ENCODE results near the gene SNX19.

Gene SNX19

GRCh38 chr11:130882138-130882551 lies 34.1 kb downstream of the SNX19 start:
- no peak for ATAC-seq
- TF ChIP-seq, protein P1, sequence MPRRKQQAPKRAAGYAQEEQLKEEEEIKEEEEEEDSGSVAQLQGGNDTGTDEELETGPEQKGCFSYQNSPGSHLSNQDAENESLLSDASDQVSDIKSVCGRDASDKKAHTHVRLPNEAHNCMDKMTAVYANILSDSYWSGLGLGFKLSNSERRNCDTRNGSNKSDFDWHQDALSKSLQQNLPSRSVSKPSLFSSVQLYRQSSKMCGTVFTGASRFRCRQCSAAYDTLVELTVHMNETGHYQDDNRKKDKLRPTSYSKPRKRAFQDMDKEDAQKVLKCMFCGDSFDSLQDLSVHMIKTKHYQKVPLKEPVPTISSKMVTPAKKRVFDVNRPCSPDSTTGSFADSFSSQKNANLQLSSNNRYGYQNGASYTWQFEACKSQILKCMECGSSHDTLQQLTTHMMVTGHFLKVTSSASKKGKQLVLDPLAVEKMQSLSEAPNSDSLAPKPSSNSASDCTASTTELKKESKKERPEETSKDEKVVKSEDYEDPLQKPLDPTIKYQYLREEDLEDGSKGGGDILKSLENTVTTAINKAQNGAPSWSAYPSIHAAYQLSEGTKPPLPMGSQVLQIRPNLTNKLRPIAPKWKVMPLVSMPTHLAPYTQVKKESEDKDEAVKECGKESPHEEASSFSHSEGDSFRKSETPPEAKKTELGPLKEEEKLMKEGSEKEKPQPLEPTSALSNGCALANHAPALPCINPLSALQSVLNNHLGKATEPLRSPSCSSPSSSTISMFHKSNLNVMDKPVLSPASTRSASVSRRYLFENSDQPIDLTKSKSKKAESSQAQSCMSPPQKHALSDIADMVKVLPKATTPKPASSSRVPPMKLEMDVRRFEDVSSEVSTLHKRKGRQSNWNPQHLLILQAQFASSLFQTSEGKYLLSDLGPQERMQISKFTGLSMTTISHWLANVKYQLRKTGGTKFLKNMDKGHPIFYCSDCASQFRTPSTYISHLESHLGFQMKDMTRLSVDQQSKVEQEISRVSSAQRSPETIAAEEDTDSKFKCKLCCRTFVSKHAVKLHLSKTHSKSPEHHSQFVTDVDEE (CRISPR knock-in tag; IDR thresholded peaks at IDR 0.05), result no peak
- TF ChIP-seq ZNF565 (CRISPR knock-in tag; conservative IDR thresholded peaks at IDR 0.05; ENCODE audit: low read depth), result no peak
- TF ChIP-seq GLIS3 (CRISPR knock-in tag; IDR thresholded peaks at IDR 0.05), result no peak
- no peak for TF ChIP-seq ZNF8 (CRISPR knock-in tag; IDR thresholded peaks at IDR 0.05)
- TF ChIP-seq ZFP30 (CRISPR knock-in tag; IDR thresholded peaks at IDR 0.05), result no peak
- TF ChIP-seq TOX (CRISPR knock-in tag; IDR thresholded peaks at IDR 0.05; ENCODE audit: borderline replicate concordance), result no peak
- TF ChIP-seq ZFP3 (CRISPR knock-in tag; IDR thresholded peaks at IDR 0.05), result no peak
- no peak for TF ChIP-seq PPARA (CRISPR knock-in tag; IDR thresholded peaks at IDR 0.05; ENCODE audit: borderline replicate concordance)
- TF ChIP-seq CSDC2 (CRISPR knock-in tag; IDR thresholded peaks at IDR 0.05), result no peak
- TF ChIP-seq, protein P2, sequence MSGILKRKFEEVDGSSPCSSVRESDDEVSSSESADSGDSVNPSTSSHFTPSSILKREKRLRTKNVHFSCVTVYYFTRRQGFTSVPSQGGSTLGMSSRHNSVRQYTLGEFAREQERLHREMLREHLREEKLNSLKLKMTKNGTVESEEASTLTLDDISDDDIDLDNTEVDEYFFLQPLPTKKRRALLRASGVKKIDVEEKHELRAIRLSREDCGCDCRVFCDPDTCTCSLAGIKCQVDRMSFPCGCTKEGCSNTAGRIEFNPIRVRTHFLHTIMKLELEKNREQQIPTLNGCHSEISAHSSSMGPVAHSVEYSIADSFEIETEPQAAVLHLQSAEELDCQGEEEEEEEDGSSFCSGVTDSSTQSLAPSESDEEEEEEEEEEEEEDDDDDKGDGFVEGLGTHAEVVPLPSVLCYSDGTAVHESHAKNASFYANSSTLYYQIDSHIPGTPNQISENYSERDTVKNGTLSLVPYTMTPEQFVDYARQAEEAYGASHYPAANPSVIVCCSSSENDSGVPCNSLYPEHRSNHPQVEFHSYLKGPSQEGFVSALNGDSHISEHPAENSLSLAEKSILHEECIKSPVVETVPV (CRISPR knock-in tag; IDR thresholded peaks at IDR 0.05), result no peak
- no peak for TF ChIP-seq BACH2 (CRISPR knock-in tag; IDR thresholded peaks at IDR 0.05; ENCODE audit: borderline replicate concordance)
- no peak for TF ChIP-seq ARNTL (CRISPR knock-in tag; IDR thresholded peaks at IDR 0.05; ENCODE audit: borderline replicate concordance, low read depth)
- no peak for TF ChIP-seq TCF4 (CRISPR knock-in tag; IDR thresholded peaks at IDR 0.05; ENCODE audit: borderline replicate concordance)
- no peak for TF ChIP-seq OSR1 (CRISPR knock-in tag; IDR thresholded peaks at IDR 0.05)
- TF ChIP-seq ESRRG (CRISPR knock-in tag; IDR thresholded peaks at IDR 0.05), result no peak
- TF ChIP-seq, protein P3, sequence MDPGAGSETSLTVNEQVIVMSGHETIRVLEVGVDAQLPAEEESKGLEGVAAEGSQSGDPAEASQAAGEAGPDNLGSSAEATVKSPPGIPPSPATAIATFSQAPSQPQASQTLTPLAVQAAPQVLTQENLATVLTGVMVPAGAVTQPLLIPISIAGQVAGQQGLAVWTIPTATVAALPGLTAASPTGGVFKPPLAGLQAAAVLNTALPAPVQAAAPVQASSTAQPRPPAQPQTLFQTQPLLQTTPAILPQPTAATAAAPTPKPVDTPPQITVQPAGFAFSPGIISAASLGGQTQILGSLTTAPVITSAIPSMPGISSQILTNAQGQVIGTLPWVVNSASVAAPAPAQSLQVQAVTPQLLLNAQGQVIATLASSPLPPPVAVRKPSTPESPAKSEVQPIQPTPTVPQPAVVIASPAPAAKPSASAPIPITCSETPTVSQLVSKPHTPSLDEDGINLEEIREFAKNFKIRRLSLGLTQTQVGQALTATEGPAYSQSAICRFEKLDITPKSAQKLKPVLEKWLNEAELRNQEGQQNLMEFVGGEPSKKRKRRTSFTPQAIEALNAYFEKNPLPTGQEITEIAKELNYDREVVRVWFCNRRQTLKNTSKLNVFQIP (CRISPR knock-in tag; IDR thresholded peaks at IDR 0.05; ENCODE audit: borderline replicate concordance, low read depth), result no peak
- TF ChIP-seq SNAI2 (CRISPR knock-in tag; IDR thresholded peaks at IDR 0.05), result no peak
- TF ChIP-seq, protein P4, sequence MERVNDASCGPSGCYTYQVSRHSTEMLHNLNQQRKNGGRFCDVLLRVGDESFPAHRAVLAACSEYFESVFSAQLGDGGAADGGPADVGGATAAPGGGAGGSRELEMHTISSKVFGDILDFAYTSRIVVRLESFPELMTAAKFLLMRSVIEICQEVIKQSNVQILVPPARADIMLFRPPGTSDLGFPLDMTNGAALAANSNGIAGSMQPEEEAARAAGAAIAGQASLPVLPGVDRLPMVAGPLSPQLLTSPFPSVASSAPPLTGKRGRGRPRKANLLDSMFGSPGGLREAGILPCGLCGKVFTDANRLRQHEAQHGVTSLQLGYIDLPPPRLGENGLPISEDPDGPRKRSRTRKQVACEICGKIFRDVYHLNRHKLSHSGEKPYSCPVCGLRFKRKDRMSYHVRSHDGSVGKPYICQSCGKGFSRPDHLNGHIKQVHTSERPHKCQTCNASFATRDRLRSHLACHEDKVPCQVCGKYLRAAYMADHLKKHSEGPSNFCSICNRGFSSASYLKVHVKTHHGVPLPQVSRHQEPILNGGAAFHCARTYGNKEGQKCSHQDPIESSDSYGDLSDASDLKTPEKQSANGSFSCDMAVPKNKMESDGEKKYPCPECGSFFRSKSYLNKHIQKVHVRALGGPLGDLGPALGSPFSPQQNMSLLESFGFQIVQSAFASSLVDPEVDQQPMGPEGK (CRISPR knock-in tag; IDR thresholded peaks at IDR 0.05; ENCODE audit: borderline replicate concordance), result no peak
- no peak for TF ChIP-seq ZC3H10 (CRISPR knock-in tag; IDR thresholded peaks at IDR 0.05)
- TF ChIP-seq RARB (CRISPR knock-in tag; IDR thresholded peaks at IDR 0.05), result no peak

DNA sequence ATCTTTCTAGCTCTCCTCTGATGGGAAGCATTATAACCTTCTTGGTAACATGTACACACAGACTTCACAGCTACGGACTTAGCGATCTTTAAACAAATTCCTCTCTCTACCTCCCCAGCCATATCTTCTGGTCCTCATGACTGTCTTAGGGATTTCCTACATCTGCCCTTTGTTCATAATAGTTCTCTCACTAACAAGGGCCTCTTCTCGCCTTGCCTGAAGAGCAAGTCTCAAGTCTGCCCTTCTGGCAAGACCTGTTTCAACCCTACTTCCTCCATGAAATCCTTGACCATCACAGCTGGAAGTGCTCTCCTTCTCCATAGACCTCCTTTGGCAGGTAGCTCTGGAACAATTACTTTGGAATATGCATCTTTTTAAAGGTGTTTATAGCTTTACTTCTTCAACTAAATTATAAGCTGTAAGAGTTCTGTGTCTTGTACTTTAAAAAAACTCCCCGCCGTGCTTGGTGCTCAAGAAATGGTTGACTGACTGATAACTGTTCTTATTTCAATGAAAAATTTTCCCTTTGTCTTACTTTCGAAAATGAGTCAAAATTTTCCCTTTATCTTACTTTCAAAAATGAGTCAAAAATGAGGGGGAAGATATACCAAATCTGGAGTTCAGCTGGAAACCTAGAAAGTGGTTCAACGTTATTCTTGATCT lies 34.7 kb downstream of the SNX19 start:
- TF ChIP-seq ZNF565 (CRISPR knock-in tag; conservative IDR thresholded peaks at IDR 0.05; ENCODE audit: low read depth) (no peak), SNAI2 (CRISPR knock-in tag; IDR thresholded peaks at IDR 0.05) (no peak), ISL1 (CRISPR knock-in tag; IDR thresholded peaks at IDR 0.05) (no peak), TCF4 (CRISPR knock-in tag; IDR thresholded peaks at IDR 0.05; ENCODE audit: borderline replicate concordance) (no peak), ZNF70 (CRISPR knock-in tag; IDR thresholded peaks at IDR 0.05) (no peak), ZNF8 (CRISPR knock-in tag; IDR thresholded peaks at IDR 0.05) (no peak), ZC3H10 (CRISPR knock-in tag; IDR thresholded peaks at IDR 0.05) (no peak), TOX (CRISPR knock-in tag; IDR thresholded peaks at IDR 0.05; ENCODE audit: borderline replicate concordance) (no peak), ZFP30 (CRISPR knock-in tag; IDR thresholded peaks at IDR 0.05) (no peak), OSR1 (CRISPR knock-in tag; IDR thresholded peaks at IDR 0.05) (no peak), RARB (CRISPR knock-in tag; IDR thresholded peaks at IDR 0.05) (no peak), PPARA (CRISPR knock-in tag; IDR thresholded peaks at IDR 0.05; ENCODE audit: borderline replicate concordance) (no peak), CSDC2 (CRISPR knock-in tag; IDR thresholded peaks at IDR 0.05) (no peak), ZFP3 (CRISPR knock-in tag; IDR thresholded peaks at IDR 0.05) (no peak), ESRRG (CRISPR knock-in tag; IDR thresholded peaks at IDR 0.05) (no peak), BACH2 (CRISPR knock-in tag; IDR thresholded peaks at IDR 0.05; ENCODE audit: borderline replicate concordance) (no peak)
- TF ChIP-seq, protein P3 (CRISPR knock-in tag; IDR thresholded peaks at IDR 0.05; ENCODE audit: borderline replicate concordance, low read depth), result no peak
- TF ChIP-seq, protein P5, sequence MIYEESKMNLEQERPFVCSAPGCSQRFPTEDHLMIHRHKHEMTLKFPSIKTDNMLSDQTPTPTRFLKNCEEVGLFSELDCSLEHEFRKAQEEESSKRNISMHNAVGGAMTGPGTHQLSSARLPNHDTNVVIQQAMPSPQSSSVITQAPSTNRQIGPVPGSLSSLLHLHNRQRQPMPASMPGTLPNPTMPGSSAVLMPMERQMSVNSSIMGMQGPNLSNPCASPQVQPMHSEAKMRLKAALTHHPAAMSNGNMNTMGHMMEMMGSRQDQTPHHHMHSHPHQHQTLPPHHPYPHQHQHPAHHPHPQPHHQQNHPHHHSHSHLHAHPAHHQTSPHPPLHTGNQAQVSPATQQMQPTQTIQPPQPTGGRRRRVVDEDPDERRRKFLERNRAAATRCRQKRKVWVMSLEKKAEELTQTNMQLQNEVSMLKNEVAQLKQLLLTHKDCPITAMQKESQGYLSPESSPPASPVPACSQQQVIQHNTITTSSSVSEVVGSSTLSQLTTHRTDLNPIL (CRISPR knock-in tag; IDR thresholded peaks at IDR 0.05; ENCODE audit: low read depth), result no peak
- TF ChIP-seq, protein P2 (CRISPR knock-in tag; IDR thresholded peaks at IDR 0.05), result no peak
- TF ChIP-seq, protein P4 (CRISPR knock-in tag; IDR thresholded peaks at IDR 0.05; ENCODE audit: borderline replicate concordance), result no peak
- no peak for ATAC-seq

Measured in SK-N-SH treated with all-trans-retinoic acid at 6 μM for 48 hours (cell line).